SKM-1 (cell line): ENCODE data around the gene MUC6.
"Not testable (repeated sequence)": the region's sequence is repeated elsewhere in the genome, so short reads cannot be mapped to it uniquely, and the experiment has no call there.

Experiments
- DNase-seq: peaks from one replicate; lab custom pipeline; 2025; ENCODE audit not compliant: unreplicated experiment; lab: John Stamatoyannopoulos, UW

Gene MUC6

DNA sequence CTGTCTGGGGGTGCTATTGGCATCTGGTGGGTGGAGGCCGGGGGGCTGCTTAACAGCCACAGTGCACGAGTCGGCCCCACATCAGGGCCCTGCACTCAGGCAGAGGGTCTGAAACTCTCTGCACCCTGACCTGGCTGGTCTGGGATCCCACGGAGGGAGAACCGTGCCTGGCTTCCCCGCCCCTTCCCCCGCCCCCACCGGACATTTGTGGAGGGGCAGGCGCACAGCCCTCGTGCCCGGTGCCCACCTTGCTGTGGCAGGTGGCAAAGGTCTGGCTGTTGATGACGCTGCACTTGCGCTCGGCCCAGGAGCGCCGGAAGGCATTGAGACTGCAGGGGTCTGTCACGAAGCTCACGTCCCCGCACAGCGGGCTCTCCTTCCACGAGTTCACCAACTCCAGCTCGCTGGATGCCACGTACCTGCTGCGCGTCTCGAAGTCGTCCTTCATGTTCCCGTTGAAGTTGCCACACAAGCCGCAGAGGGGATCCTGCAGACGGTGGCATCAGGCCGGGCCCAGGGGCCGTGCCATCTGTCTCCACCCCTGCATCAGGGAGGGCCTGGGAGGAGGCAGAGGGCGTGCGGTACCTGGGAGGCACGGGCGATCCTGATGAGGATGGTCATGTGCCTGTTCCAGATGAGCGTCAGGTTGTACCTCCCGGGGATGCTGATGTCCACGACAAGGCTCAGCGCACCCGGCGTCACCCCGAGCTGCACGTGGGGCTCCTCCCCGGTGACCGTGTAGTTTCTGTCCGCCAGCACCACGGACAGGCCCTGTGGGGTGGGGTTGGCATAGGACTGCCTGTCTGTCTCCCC, 11.7 kb downstream of the MUC6 start:
- no peak for DNase-seq

DNA sequence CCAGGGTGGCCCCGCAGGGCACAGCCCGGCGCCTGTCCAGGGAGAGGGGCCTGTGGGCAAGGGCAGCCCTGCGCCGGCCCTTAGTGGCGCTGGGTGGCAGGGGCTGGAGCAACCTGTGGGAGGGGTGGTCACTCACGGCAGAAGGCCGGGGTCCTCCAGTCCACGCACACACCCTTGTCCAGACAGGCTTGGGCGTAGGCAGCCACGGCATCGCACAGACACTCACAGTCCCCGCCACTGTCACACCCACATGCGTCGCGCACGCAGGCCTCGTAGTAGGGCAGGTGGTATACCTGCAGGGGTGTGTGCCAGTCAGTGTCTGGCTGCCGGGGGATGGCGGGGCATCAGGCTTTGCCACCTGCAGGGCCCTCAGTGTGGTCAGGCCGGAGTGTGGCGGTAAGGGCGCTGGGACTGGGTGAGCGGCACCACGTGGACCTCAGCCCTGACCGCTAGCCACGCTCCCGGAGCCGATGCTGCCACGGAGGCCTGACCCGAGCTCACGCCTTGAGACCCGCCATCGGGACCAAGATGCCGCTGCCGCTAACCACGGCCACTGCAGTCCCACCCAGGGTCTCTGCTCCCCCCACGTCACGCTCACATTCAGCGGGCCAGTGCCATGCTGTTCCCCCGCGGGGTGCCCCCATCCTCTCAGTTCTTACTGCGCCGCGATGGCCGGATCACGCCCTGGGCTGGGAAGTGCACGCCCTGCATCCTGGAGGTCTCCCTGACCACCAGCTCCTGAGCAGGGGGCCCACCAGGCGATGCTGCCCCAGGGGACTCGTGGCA, 12.5 kb downstream of the MUC6 start:
- no peak for DNase-seq

DNA sequence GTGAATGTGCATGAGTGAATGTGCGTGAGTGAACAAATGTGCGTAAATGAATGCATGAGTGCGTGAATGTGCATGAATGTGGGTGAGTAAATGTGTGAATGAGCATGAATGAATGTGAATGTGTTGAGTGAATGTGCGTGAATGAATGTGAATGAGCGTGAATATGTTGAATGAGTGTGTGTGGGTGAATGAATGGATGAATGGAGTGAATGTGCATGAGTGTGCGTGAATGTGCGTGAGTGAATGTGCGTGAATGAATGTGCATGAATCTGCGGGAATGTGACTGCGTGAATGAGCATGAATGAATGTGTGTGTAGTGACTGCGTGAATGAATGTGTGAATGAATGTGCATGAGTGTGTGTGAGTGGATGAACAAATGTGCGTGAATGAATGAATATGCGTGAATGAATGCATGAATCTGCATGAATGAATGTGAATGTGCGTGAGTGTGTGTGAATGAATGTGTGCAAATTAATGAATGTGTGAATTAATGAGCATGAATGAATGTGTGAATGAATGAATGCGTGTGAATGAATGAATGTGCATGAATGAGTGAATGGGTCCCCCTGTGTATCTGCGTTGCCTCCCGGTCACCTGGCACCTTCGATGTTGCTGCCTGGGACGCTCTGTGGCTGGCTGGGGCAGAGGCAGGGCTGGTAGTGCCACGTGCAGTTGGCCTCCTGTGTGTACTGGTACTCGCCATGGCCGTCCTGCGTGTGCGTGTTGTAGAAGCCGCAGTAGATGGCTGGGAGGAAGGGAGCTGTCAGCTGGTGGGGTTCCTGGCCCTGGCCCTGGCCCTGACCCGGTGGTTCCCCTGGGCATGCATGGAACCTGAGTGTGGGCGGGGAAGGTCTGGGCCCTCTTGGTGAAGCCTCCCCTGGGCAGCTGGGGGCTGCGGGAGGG, 13.4 kb downstream of the MUC6 start:
- no peak for DNase-seq

DNA sequence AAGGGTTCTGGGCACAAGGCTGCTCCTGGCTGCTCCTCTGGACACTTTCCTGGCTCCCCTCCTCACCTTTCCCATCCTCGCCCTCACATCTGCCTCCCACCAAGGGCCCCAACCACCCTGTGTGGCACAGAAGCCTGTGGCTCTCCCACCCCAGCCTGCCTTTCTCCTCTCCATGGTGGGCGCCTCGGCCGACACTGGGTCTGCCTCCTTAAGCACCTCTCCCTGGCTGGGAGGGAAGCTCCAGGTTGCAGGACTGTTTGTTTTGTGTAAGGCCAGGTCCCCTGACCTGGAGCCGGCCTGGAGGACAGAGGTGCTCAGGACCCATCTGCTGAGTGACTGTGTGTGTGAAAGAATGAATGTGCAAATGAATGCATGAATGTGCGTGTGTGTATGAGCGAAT, 14.1 kb downstream of the MUC6 start:
- no peak for DNase-seq

DNA sequence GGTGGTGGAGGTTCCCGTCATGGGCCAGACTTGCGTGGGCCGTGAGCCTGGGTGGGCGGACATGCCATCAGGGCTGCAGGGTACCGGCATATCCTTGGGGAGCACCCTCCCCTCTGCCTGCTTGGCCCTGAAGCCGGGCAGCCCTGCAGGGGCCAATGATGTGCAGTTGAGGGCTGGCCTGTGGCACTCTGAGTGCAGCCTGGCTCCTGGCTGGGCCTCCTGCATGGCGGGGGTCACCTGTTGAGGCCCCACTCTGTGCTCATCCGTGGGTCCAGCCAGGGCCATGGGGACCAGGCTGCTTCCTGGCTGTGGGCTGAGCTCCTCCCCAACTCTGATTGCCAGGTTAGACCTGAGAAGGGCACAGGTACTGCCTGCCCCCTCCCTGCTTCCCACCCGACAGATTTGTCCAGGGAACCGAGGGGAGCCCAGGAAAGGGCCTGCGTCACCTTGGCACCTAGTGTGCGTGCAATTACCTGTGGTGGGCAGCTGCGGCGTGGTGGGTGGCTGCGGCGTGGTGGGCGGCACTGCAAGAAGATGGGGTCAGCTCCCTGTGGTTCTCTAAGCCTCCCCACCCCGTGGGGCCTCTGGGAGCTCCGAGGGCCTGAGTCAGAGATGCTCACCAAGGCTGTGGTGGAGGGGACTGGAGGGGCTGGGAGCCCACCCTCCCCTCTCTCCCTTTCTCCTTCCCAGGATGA, 16.2 kb downstream of the MUC6 start:
- no peak for DNase-seq

DNA sequence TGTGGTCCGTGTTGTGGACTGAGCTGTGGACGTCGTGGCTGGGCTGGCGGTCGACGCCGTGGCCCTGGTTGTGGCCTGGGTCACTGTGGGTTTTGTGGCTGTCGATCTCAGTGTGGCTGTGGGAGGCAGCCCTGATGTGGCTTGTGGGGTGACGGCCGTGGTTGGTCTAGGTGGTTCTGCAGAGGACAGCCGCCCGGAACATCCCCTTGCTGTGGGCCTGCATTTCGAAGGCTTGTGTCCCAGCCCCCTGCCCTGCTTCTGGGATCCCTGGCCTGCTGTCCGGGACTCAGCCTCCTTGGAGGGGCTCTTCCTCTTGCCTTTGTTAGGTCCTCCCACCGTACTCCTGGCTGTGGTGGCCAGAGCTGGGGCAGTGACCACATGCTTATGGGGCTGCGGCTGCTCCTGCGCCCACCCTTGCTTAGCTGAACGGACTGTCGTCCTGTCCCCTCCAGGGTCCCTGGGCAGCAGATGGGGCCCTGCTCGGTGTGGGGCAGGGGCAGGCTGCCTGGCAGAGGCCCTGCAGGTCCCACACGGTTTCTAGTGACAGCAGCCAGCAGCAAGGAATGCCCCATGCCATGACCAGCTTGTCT, 17.1 kb downstream of the MUC6 start:
- no peak for DNase-seq

DNA sequence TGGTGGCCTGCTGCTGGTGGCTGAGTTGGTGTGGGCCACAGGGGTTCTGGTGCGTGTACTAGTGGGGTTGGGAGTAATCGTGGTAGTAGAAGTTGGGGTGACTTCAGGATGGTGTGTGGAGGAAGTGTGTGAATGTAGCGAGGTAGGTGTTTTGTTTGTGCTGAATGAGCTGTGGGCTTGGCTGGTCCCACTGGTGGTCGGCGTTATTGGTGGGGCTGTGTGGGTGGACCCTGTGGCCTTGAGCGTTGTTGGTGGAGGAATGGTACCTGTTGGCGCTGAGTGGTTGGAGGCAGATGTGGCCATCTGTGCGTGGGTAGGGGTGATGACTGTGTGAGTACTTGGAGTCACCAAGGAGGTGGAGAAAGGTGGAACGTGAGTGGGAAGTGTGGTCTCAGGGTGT, 18.4 kb downstream of the MUC6 start:
- no peak for DNase-seq

DNA sequence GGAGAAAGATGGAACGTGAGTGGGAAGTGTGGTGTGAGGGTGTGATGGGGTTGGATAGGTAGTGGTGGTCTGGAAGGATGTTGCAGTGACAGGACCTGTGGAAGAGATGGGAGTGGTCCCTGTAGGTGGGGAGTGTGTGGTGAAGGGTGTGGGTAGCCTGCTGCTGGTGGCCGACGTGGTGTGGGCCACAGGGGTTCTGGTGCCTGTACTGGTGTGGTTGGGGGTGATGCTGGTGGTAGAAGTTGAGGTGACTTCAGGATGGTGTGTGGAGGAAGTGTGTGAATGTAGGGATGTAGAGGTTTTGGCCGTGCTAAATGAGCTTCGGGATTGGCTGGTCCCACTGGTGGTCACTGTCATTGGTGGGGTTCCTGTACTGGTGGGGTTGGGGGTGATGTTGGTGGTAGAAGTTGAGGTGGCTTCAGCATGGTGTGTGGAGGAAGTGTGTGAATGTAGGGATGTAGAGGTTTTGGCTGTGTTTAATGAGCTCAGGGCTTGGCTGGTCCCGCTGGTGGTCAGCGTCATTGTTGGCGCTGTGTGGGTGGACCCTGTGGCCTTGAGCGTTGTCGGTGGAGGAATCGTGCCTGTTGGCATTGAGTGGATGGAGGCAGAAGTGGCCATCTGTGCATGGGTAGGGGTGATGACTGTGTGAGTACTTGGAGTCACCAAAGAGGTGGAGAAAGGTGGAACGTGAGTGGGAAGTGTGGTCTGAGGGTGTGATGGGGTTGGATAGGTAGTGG, 19.1 kb downstream of the MUC6 start:
- no peak for DNase-seq

DNA sequence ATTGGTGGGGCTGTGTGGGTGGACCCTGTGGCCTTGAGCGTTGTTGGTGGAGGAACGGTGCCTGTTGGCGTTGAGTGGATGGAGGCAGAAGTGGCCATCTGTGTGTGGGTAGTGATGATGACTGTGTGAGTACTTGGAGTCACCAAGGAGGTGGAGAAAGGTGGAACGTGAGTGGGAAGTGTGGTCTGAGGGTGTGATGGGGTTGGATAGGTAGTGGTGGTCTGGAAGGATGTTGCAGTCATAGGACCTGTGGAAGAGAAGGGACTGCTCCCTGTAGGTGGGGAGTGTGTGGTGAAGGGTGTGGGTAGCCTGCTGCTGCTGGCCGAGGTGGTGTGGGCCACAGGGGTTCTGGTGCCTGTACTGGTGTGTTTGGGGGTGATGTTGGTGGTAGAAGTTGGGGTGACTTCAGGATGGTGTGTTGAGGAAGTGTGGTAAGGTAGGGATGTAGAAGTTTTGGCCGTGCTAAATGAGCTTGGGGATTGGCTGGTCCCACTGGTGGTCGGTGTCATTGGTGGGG, 19.9 kb downstream of the MUC6 start:
- DNase-seq = not testable (repeated sequence)

DNA sequence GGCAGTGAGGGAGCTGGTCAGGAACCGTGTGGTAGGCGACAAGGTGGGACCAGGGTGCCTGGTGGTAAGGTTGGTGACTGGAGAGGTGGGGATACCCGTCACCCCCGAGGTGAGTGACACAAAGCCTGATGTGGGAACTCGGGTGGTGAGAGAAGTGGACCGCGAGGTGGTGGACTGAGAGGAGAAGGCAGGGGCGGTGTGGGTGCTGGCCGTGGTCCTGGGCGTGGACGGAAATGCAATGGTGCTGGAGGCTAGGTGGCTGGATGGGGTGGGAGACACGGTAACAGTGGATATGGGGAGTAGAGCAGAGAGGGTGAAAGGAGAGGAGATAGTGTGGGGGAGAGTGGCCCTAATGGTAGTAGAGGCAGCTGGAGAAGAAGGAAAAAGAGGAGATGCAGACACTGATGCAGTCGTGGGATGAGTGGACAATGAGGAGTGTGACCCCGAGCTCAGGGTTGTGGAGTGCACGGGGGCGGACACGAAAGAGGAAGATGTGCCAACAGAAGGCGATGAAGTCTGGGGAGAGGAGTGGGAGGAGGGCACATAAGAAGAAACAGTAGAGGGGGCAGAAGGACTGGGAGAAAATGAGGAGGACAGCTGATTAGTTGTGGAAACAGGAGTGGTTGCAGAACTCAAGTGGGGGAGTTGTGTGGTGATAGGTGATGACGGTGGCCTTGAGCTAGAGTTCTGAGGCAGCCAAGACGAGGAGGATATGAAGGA, 20.5 kb downstream of the MUC6 start:
- DNase-seq = no peak

DNA sequence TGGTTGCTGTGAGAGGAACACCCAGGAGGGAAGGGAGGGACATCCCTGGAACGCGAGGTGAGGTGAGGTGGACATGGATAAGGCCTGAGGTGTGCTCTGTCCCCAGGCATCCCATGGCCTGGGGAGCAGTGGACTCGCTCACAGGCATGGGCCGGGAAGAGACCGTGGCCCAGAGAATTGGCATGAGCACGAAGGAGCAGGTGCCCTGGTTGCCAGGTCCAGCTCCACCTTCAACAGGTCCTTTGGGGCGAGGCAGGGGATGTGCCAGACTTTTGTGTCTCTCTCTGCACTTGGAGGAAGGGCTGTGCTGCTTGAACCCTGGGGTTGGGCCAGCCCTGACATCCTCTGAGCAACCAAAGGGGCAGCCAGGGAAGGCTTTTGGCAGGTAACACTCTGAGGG, 21.5 kb downstream of the MUC6 start:
- no peak for DNase-seq

DNA sequence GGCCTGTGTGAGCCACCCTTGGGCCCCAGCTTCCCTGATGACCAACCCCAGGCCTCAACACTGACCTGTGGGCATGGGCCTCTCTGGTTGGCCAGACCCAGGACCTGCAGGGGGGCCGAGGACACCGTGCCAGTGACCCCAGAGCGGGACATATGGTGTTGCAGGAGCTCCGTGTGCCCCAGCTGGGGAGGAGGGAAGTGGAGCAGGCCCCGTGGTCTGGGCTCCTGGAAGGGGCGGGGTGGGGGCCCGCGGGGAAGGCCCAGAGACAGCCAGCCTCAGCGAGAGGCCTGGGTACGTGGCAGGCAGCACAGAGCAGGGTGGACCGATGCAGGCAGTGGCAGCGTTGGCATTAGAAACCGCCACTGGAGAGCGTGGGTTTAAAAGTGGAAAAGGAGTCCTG, 22.2 kb downstream of the MUC6 start:
- DNase-seq = no peak

DNA sequence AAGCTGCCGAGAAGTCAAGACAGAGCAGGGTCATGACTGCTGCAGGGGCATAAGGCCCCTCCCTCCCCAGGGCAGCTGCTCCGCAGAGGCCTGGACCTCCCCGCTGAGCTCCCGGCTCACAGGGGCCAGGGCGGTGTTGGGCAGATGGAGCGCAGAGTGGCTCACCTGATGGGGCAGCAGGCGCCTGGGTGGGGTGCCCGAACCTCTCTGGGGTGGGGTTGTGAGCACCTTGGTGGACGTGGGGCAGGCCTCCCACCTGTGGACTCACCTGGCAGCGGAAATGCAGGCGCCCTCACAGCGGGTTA, 22.9 kb downstream of the MUC6 start:
- DNase-seq = no peak

DNA sequence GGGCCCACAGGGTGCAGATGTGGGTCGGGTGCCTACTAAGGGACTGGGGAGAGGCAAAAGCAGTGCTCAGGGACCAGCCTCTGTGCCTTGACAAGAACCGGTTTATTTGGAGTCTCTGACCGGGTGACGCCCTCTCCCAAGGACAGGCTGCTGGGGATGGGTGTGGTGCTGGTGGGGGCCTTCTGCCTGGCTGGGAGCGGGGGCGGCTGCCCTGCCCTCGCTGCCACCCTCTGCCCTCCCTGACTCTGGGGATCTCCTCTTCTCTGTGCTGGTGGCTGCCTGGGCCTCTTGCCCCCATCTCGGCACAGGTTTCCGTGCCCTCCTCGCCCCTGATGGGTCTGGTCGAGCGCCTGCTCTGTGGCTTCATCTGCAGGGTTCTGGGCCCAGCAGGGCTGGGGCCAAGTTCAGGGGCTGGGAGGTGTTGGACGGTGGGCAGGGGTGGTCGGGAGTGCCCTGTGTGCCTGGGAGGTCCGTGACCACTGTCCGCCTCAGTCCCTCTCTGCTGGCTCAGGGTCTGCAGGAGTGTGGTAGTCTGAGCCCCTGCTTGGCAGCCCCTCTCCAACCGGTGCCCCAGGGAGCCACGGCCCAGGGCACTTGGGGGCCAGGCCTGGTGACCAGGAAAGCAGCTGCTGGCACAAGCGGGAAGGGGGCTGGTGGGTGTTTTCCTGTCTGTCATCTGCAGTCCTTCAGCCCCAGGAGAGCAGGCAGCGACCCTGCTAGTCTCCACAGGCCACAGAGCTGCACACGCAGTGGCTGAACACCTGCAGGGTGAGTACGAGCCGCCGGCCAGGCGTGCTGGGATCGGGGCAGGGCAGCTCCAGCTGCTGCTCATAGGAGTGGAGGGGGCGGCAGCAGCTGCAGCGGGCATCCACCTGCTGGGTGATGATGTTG, 23.5 kb downstream of the MUC6 start:
- DNase-seq = no peak

DNA sequence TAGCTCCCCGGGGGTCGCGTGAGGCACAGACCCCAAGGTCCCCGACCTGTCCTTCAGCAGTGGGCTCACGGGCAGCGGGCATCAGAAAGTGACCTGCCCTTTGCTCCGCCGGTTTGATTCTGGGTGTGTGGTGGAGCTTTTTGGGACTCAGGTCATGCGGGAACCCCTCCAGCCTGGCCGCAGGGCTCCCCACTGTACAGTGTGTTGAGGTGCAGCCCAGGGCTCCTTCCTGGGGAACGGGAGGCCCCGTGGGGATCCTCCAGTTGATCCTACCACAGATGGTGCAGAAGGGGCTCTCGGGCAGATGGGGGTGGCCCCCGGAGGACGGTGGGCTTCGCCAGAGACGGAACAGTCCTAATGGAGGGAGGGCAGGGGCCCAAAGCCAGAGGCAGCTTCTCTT, 24.2 kb downstream of the MUC6 start:
- no peak for DNase-seq

DNA sequence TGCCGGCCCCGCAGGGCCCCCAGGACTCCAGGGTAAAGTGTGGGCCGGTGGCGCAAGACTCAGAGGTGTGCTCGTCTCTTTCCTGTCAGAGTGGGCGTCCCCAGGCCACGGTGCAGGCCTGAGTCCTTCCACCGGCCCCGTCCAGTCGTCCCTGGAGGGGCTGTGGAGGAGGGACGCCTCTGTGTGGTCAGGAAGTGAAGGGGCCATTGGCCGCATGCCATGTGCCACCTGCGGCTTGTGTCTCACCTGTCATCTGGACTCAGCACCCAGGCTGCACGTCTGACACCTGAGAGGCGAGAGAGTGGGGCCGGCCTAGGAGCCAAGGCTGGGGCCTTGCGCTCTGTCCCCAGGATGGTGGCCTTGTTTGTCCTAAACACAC, 25.2 kb downstream of the MUC6 start:
- no peak for DNase-seq

DNA sequence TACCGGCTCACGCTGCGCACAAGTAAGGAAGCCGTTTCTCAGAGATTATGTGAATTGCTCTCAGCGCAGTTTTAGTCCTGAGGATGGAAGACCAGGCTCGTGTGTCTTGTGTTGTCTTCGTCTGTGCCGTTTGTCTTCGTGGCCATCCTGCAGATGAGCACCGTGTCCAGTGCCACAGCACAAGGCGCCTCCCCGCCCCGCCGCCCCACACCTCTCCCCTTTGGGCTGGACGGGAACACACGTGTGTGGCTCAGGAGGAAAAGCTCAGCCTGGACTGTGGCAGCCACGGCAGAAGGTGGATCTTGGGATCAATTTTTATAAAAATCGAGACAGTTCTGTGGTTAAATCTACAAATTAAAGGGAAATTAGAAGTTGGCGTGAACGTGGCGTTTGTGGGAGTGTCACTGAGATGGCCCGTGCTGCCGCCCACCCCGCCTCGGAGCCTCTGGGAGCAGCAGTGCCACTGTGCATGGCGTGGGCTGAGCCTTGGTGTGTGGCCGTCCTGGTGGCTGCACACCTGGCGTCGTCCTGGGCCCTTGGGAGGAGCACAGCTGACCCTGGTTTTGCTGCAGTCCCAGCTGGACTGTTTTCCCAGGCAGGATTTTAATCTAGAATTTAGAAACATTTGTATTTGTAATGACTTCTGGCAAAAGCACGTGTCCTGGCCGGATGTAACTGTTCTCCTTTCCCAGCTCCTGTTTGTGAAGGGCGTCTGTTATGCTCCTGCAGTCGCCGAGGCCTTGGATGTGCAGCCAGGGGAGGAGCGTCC, 25.8 kb downstream of the MUC6 start:
- DNase-seq = no peak
